HG03135 (cell line): ENCODE data around the gene NEURL1B.
"Not testable (repeated sequence)": the region's sequence is repeated elsewhere in the genome, so short reads cannot be mapped to it uniquely, and the experiment has no call there.

Experiments
- ATAC-seq: cut with Tn5 transposase; IDR thresholded peaks from one replicate; pipeline ENCODE4 v1.9.1; 2021; ENCODE audit warnings: mild to moderate bottlenecking, moderate library complexity; ENCODE audit not compliant: unreplicated experiment

NEURL1B gene

GRCh38 chr5:172691886-172692285 lies 50.8 kb downstream of the NEURL1B start:
- ATAC-seq: no peak

GRCh38 chr5:172692451-172692850 lies 51.4 kb downstream of the NEURL1B start:
- ATAC-seq: no peak

DNA sequence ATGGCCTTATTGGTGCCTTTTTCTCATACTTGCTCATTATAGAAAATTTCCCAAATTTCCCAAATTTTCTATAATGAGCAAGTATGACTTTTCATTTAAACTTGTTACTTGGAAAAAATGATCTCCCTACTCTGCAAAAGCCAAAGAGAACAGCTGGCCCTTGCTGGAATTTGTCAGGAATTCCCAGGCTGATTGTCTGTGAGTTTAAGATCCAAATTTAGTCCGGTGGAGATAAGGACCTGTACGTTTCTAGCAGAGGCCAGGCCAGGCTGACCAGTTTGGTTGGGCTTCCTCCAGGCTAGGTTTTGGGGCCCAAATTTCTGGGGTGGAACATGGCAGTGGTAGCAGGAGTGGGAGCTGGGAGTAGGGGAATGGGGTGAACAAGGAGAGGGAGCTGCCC lies 51.9 kb downstream of the NEURL1B start:
- ATAC-seq: no peak

GRCh38 chr5:172694061-172694460 lies 53.0 kb downstream of the NEURL1B start:
- ATAC-seq: no peak

GRCh38 chr5:172694541-172694940 lies 53.5 kb downstream of the NEURL1B start:
- no peak for ATAC-seq

- no peak for ATAC-seq
Measured at GRCh38 chr5:172695232-172696054, 54.4 kb downstream of the NEURL1B start.

- ATAC-seq: no peak
Measured at GRCh38 chr5:172696171-172696849, 55.2 kb downstream of the NEURL1B start.

DNA sequence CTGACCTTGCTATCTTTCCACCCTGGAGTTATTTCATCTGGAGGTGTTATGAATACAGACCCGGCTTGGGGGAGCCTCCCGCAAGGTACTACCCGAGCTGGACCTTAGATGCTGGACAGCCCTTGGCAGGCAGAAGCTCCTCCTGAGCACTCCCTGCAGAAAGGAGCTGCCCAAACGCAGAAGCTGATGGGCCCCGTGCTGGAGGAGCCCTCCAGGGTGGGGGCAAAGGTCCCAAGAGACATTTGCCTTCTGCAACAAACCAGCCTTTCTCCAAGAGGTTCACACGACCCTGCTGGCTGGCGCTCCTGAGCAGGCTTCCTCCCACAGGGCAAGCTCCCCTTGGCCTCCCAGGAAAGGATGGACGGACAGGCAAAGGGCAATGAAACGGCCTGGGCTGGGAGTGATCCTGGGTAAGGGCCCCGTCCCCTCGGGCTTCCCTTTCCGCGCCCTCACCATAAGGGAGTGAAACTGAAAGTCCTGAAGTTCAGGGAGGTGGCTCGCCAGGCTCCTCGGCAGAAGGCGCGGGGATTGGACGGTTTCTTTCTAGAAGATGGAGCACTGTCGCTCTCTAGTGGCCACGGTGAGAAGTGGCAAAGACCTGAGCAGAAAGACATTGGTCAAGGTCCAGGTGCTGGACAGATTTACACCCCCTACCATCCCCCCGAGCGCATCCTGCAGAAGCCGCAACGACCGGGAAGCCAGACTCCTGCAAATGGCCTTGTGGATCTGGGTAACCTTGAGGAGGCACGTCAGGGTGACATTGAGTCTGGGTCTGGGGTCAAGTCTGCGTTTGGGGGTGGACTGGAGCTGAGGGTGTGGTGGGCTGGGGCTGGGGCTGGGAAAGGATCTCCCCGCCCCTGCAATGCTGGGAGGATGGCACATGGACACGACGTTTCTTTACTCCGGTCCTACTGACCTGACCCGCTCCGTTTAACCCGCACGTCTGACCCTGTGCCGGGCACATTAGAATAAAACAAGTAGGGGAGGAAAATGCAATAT lies 56.4 kb downstream of the NEURL1B start:
- ATAC-seq: peak; percentile 90

DNA sequence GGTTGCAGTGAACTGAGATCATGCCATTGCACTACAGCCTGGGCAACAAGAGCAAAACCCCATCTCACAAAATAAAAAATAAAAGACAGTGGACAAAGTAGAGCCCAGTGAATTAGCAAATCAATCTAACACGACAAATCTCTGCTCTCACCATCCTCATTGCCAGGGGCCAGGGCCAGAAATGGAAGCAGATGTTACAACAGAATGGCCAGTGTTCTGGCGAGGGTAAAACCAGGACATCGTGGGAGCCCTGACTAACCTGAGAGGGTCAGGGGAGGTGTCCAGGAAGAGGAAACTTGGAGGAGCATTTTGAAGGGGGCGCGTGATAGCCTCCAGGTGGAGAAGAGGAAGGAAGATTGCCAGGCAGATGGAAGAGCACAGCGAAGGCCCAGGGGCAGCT lies 58.4 kb downstream of the NEURL1B start:
- ATAC-seq: no peak

- ATAC-seq: no peak
Measured at GRCh38 chr5:172699999-172700364, 58.9 kb downstream of the NEURL1B start.

DNA sequence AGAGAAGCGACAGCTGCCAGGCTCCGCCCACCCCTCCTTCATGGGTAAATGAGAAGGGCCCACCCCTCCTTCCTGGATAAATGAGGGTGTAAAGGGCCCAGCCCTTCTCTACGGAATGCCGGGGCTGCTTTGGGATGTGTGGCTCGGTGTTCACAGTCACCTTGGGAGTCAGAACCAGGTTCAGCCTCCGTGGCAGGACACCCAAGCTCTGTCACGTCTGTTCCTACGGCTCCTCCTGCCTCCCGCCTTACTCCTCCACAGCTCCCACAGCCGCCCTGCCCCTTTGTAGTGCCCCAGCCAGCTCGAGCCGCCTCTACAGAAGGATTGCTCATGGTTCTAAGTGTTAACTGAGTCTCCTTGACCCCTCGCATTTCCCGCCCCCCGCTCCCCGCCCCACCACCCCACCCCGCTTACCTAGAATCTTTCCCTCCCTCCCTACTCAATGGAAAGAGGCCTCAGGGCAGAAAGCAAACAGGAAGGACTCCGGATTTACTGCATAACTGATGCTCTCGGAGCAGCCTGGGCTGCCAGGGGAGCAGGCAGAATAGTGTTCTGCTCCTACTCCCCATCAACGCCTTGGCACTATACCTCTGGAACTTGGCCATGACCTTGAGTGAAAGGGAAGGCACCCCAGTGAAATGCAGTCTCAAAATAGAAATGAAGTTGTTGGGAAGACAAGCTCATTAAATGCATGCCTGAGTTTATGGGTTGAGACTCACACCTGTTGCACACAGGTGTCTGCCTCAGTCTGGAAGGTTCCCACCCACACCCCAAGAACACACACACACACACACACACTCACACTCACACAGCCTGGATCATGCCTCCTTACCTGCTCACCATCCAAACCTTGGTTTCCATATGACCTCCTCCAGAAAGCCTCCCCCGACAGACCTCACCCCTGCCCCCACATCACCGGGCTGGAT lies 59.6 kb downstream of the NEURL1B start:
- no peak for ATAC-seq

GRCh38 chr5:172701291-172701656 lies 60.2 kb downstream of the NEURL1B start:
- ATAC-seq: no peak

DNA sequence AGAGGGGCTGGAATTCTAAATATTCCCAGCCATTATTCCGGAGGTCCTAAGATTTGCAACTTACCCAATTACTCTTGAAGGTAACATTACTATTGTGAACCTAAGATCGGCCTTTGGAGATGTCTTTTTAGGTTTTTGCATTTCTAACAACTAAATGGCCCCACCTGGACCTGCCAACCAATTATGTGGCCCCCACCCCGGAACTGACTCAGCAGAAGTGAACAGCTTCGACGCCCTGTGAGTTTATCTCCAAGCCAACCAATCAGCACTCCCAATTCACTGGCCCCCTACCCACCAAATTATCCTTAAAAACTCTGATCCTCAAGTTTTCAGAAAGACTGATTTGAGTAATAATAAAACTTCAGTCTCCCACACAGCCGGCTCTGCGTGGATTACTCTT lies 62.9 kb downstream of the NEURL1B start:
- no peak for ATAC-seq

DNA sequence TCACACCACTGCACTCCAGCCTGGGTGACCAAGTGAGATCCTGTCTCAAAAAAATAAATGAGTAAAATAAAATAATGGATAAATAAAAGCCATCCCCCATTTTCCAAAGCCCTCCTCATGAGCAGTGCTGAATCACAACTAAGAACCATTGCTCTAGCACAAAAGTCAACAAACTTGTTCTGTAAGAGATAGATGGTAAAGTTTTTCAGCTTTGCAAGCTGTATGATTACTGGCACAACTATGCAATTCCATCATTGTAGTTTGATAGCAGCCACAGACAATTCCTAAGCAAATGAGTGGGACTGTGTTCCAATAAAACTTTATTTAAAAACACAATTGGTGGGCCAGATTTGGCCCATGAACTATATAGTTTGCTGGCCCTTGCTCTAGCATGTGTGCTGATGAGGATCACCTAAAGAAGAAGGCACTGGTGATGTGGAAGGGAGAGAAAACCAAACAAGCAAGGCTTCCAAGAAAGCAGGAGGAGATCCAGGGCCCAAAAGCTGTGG lies 64.6 kb downstream of the NEURL1B start:
- ATAC-seq: no peak

DNA sequence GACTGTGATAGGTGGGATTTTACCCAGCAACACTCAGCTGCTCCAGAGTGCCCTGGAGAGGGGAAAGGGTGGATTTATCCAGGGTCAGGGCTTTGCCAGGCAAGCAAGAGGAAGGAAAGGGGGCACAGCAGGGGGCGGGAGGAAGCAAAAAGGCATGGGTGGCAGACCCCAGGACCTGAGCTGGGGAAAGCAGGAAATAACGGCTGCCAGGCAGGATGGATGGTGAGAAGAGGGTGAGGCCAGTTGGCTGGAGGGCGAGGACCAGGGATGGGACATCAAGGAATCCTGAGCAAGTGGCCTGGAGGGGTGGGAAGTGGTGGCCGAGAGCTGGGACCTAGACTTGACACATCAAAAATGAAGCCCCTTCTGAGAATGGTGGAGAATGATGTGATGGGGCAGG lies 65.7 kb downstream of the NEURL1B start:
- ATAC-seq: no peak

GRCh38 chr5:172707285-172708182 lies 66.5 kb downstream of the NEURL1B start:
- ATAC-seq: no peak

DNA sequence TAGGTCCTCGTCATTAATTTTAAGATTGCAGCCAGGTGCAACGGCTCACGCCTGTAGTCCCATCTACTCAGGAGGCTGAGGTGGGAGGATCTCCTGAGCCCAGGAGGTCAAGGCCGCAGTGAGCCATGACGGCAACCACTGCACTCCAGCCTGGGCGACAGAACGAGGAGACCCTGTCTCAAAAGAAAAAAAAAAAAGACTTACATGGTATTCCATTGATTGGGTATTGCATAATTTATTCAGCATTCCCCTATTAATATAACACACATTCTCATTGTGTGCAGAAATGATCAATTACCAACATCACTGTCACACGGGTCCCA lies 67.1 kb downstream of the NEURL1B start:
- ATAC-seq: no peak

GRCh38 chr5:172710676-172711075 lies 69.6 kb downstream of the NEURL1B start:
- ATAC-seq: no peak

- ATAC-seq: not testable (repeated sequence)
Measured at GRCh38 chr5:172711321-172711861, 70.3 kb downstream of the NEURL1B start.
